Measurements from ENCODE around the gene MCRS1.

The MCRS1 gene

GRCh38 chr12:49556391-49557186 is 11.4 kb downstream of the MCRS1 start:
- no peak for DNase-seq (ENCODE audit: low read depth)

GRCh38 chr12:49555631-49556390 is 12.1 kb downstream of the MCRS1 start:
- DNase-seq (ENCODE audit: low read depth) = no peak

- no peak for DNase-seq (ENCODE audit: low read depth)
Observed at GRCh38 chr12:49554266-49554665, 13.7 kb downstream of the MCRS1 start.

- DNase-seq (ENCODE audit: low read depth) = peak; percentile 20
Observed at GRCh38 chr12:49553512-49554088, 14.3 kb downstream of the MCRS1 start.

- no peak for DNase-seq (ENCODE audit: low read depth)
Observed at GRCh38 chr12:49552899-49553298, 15.0 kb downstream of the MCRS1 start.

- no peak for DNase-seq (ENCODE audit: low read depth)
Observed at GRCh38 chr12:49552425-49552824, 15.5 kb downstream of the MCRS1 start.

- peak; percentile 16 for DNase-seq (ENCODE audit: low read depth)
Observed at GRCh38 chr12:49552014-49552413, 15.9 kb downstream of the MCRS1 start.

- no peak for DNase-seq (ENCODE audit: low read depth)
Observed at GRCh38 chr12:49550693-49551252, 17.2 kb downstream of the MCRS1 start.

- no peak for DNase-seq (ENCODE audit: low read depth)
Observed at GRCh38 chr12:49549735-49550692, 17.9 kb downstream of the MCRS1 start.

GRCh38 chr12:49548822-49549648 is 18.9 kb downstream of the MCRS1 start:
- peak; percentile 21 for DNase-seq (ENCODE audit: low read depth)

- no peak for DNase-seq (ENCODE audit: low read depth)
Observed at GRCh38 chr12:49548481-49548821, 19.5 kb downstream of the MCRS1 start.

- no peak for DNase-seq (ENCODE audit: low read depth)
Observed at GRCh38 chr12:49547090-49547690, 20.8 kb downstream of the MCRS1 start.

GRCh38 chr12:49546481-49546880 is 21.5 kb downstream of the MCRS1 start:
- DNase-seq (ENCODE audit: low read depth) = no peak

GRCh38 chr12:49545815-49546214 is 22.1 kb downstream of the MCRS1 start:
- no peak for DNase-seq (ENCODE audit: low read depth)

- no peak for DNase-seq (ENCODE audit: low read depth)
Observed at GRCh38 chr12:49543914-49544815, 23.8 kb downstream of the MCRS1 start.

GRCh38 chr12:49543221-49543913 is 24.6 kb downstream of the MCRS1 start:
- DNase-seq (ENCODE audit: low read depth) = no peak

GRCh38 chr12:49542592-49543160 is 25.3 kb downstream of the MCRS1 start:
- DNase-seq (ENCODE audit: low read depth) = no peak

GRCh38 chr12:49541911-49542505 is 25.9 kb downstream of the MCRS1 start:
- DNase-seq (ENCODE audit: low read depth) = no peak

Data from EH (cell line).